Psoas muscle (tissue), 8 donors: ENCODE data around the gene SGCB. TPM values are rescaled to one million over a fixed set of nuclear protein-coding genes. Genes with fewer than 3 reads are reported as not detected.

Source experiments
- ATAC-seq, 4 donors: fragments of 200-7000 bp; cut with Tn5 transposase; one replicate each; pipeline ENCODE4 v1.9.1; 2020; ENCODE audit warnings: moderate library complexity in 3 of 4, mild to moderate bottlenecking in 2 of 4
- DNase-seq, 2 donors: peaks; one replicate each; pipeline ENCODE4 v3.0.0-alpha.2; 2020
- H3K27ac ChIP-seq: fragments of 200-600 bp; one replicate; pipeline ENCODE4 v1.8.0; 2022
- H3K27me3 ChIP-seq, 3 donors: fragments of 200-600 bp in 1 of 3; one replicate each; pipeline versions ENCODE4 v1.6.1 to v1.8.0; 2013 to 2022; ENCODE audit warnings: low read length in 2 of 3, mild to moderate bottlenecking in 2 of 3, moderate library complexity in 1 of 3; ENCODE audit not compliant: insufficient read depth in 3 of 3
- H3K36me3 ChIP-seq, 2 donors: fragments of 200-600 bp in 1 of 2; one replicate each; pipeline versions ENCODE4 v1.6.1 to v1.8.0; 2013 to 2022; ENCODE audit warnings: low read depth in 1 of 2, mild to moderate bottlenecking in 1 of 2, moderate library complexity in 1 of 2; ENCODE audit not compliant: insufficient read depth in 1 of 2
- H3K4me1 ChIP-seq: fragments of 200-600 bp; one replicate; pipeline ENCODE4 v1.8.0; 2022
- H3K4me3 ChIP-seq: fragments of 200-600 bp; one replicate; pipeline ENCODE4 v1.8.0; 2022; ENCODE audit warnings: mild to moderate bottlenecking
- H3K9me3 ChIP-seq: fragments of 200-600 bp; one replicate; pipeline ENCODE4 v1.8.0; 2022
- WGBS, 3 donors: extraction: QIAGEN DNeasy Blood & Tissue Kit; methylation state at CpG; one replicate each; pipeline versions ENCODE4 v1.1.6 to v1.1.7; 2013; 5-methylcytosine and 5-hydroxymethylcytosine counted together
- intact Hi-C, 2 donors: fragments of 100-400 bp; cut with DNase I; formaldehyde crosslinking; loops; one replicate each; pipeline versions ENCODE4 v1.11.0 to v1.14.2; 2022
- polyA plus RNA-seq, 3 donors: library from polyadenylated mRNA; stranded (reverse); fragments of 200-250 nt; gene quantifications; one replicate each; pipeline ENCODE4 v1.2.3, GENCODE V29; 2013
- total RNA-seq, 4 donors: library from RNA; stranded (reverse); fragmentation: NEBNext Ultra II Directional in 2 of 4; extraction: Animal tissue kit (Norgen Biotek cat#: 25700) in 2 of 4; gene quantifications; one replicate each; pipeline versions ENCODE4 v1.2.1 to v1.2.4, GENCODE V29; 2021 to 2023
- TF ChIP-seq, protein P1 (sequence below): fragments of 200-600 bp; IDR thresholded peaks from one replicate; pipeline ENCODE4 v1.8.0; 2022; ENCODE audit warnings: antibody characterized with exemption
- donor health status: healthy with polysubstance abuse.
- donor health status: DM: no; HTN: no; CAD: no; lungs with moderate emphysema.
- donor health status: Bipolar disorder and iron deficiency.
- donor health status: healthy.
- donor health status: DM: yes; HTN: yes; CAD: no.
- donor health status: DM: no; HTN: no; CAD: no.
- donor health status: DM: no; HTN: no; CAD: no.
- donor health status: DM: yes; HTN: yes; CAD: no.

Gene SGCB
- total and polyA plus RNA-seq, 7 donors = 12.2 to 83.8 (median 53.8) TPM

DNA sequence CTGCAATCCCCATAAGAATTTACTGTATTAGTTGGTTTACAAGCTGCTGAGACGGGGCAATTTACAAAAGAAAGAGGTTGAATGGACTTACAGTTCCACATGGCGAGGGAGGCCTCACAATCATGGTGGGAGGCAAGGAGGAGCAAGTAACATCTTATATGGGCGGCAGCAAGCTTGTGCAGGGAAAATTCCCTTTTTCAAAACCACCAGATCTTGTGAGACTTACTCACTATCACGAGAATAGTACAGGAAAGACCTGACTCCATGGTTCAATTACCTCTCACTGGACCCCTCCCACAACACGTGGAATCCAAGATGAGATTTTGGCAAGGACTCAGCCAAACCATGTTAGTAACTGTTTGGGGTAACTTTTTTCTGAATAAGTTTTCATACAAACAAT lies 11.2 kb upstream of the SGCB start:
- 90 to 92% (median 91%) methylated on average over 5 of the region's 5 CpGs for WGBS, 3 donors
- Histone ChIP-seq H3K36me3 (no peaks in the 10 kb centered on the region), H3K4me1 (peaks cover 4% of the 10 kb centered on the region), H3K27me3 (peaks cover 0 to 5% (median 0%) of the 10 kb centered on the region in 3 donors), H3K27ac (no peak overlapping the region), H3K4me3 (no peak overlapping the region), H3K9me3 (no peaks in the 10 kb centered on the region)
- TF ChIP-seq, protein P1, sequence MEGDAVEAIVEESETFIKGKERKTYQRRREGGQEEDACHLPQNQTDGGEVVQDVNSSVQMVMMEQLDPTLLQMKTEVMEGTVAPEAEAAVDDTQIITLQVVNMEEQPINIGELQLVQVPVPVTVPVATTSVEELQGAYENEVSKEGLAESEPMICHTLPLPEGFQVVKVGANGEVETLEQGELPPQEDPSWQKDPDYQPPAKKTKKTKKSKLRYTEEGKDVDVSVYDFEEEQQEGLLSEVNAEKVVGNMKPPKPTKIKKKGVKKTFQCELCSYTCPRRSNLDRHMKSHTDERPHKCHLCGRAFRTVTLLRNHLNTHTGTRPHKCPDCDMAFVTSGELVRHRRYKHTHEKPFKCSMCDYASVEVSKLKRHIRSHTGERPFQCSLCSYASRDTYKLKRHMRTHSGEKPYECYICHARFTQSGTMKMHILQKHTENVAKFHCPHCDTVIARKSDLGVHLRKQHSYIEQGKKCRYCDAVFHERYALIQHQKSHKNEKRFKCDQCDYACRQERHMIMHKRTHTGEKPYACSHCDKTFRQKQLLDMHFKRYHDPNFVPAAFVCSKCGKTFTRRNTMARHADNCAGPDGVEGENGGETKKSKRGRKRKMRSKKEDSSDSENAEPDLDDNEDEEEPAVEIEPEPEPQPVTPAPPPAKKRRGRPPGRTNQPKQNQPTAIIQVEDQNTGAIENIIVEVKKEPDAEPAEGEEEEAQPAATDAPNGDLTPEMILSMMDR = no peak
- ATAC-seq (no peak), DNase-seq (no peak)
- intact Hi-C loops = loop anchor here in 1 of 2 donors (10.0 kb wide), 1 partner anchor 786 kb away; no protein-coding TSS in a partner anchor

- 95 to 99% (median 98%) methylated on average over 1 of the region's 1 CpG for WGBS, 3 donors
- Histone ChIP-seq H3K27me3 (peaks cover 2 to 5% (median 3%) of the 10 kb centered on the region in 3 donors), H3K9me3 (no peaks in the 10 kb centered on the region), H3K27ac (no peak overlapping the region), H3K4me1 (no peaks in the 10 kb centered on the region), H3K4me3 (no peak overlapping the region), H3K36me3 (no peaks in the 10 kb centered on the region)
- intact Hi-C loops = loop anchor here in 1 of 2 donors (10.0 kb wide), 1 partner anchor 790 kb away; no protein-coding TSS in a partner anchor
- DNase-seq (no peak), ATAC-seq (no peak)
- TF ChIP-seq, protein P1 = no peak
Observed at GRCh38 chr4:52045028-52045427, 6.9 kb upstream of the SGCB start.

DNA sequence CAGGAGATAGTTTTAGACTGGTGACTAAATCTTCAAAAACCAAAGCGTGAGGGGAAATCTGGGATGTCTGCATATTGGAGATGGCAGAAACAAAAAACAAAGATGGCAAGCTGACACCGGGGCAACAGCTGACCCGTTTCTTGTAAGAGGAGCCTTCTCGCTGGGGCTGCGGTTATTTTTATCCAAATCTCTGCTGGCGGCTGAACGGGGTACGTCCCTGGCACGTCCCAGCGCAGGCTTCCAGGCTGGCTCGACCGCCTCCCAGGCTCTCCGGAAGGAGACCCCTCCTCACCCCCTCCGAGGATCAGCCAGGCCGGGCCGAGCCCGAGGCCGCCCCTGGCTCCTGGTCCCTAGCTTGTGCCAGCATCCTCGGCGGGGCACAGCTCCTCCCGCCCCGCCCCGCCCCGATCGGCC lies 403 bp downstream of the SGCB start:
- intact Hi-C loops = loop anchor here (5.0 kb wide), 3 partner anchors 35 to 200 kb away; partner anchors contain the start of gene DCUN1D4 (in 1 of the 2)
- peak overlapping the region; percentile 87 for H3K27ac ChIP-seq
- TF ChIP-seq, protein P1 = no peak
- peaks cover 0 to 3% (median 0%) of the 10 kb centered on the region in 3 donors for H3K27me3 ChIP-seq
- 0 to 1% (median 0%) methylated on average over 17 to 25 of the region's 25 CpGs for WGBS, 3 donors
- H3K4me3 ChIP-seq = peak overlapping the region; percentile 90
- peaks cover 32% of the 10 kb centered on the region for H3K4me1 ChIP-seq
- peaks cover 0 to 12% of the 10 kb centered on the region in 2 donors for H3K36me3 ChIP-seq
- no peaks in the 10 kb centered on the region for H3K9me3 ChIP-seq
- peak; percentile 78 to 90 (median 83) for ATAC-seq
- peak; percentile 33 to 65 for DNase-seq

DNA sequence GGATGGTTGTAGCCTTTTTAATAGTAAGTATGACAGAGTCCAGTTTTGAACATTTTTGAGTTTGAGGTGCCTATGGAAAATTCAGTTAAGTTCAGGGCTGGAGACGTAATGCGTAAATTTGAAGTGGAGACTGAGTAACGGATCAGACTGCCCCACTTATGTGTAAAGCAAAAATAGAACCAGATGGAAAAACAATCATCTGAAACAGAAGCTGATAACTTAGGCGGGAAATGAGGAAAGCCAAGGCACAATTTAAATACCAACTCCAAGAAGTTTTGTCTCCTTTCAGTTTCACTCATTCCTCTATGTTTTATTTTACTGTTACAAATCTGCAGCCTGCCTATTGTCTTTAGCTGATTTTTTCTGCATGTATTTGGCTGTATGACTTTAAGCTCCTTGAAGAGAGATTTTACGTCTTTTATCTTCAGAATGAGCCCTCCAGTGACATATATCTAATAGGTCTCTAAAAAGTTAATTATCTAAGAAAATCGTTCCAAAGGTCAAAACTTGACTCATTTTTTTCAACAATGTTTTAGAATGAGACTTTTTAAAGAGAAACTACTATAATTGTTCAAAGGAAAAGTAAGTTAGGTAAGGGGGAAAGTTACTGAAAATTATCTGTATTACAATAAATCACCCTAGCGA lies 1.1 kb downstream of the SGCB start:
- Histone ChIP-seq H3K27me3 (no peaks in the 10 kb centered on the region), H3K9me3 (no peaks in the 10 kb centered on the region), H3K4me3 (peak overlapping the region; percentile 90), H3K4me1 (peaks cover 32% of the 10 kb centered on the region), H3K27ac (peak overlapping the region; percentile 87), H3K36me3 (peaks cover 0 to 18% of the 10 kb centered on the region in 2 donors)
- TF ChIP-seq, protein P1 = no peak
- WGBS, 3 donors = 4 to 8% (median 6%) methylated on average over 7 of the region's 7 CpGs
- intact Hi-C loops = loop anchor here (5.0 kb wide), 3 partner anchors 35 to 200 kb away; partner anchors contain the start of gene DCUN1D4 (in 1 of the 2)
- ATAC-seq = peak in 1 of 4 donors; percentile 28
- DNase-seq = no peak
